ENCODE results near the gene RPS6KA5. TPM values are rescaled to one million over a fixed set of nuclear protein-coding genes. Genes with fewer than 3 reads are reported as not detected.

RPS6KA5 gene
- total RNA-seq, 4 donors from 2014 or later: 5.8 to 18.4 (median 9.8) TPM

DNA sequence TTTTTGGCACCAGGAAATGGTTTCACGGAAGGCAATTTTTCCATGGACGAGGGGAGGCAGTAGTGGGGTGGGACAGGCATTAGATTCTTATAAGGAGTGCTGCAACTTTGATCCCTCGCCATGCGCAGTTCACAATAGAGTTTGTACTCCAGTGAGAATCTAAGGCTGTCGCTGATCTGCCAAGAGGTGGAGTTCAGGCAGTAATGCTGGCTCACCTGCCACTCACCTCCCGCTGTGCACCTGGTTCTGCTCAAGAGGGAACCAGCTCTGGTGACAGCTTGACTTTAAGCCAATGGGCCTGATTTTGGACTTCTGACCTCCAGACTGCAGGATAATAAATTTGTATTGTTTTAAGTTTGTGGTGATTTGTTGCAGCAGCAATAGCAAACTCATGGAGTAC is 163.4 kb downstream of the RPS6KA5 start:
- Histone ChIP-seq H3K4me1 (no peaks in the 10 kb centered on the region), H3K9me3 (no peaks in the 10 kb centered on the region), H3K36me3 (peaks cover 0 to 21% of the 10 kb centered on the region in 2 donors), H3K27me3 (no peaks in the 10 kb centered on the region), H3K4me3 (no peak overlapping the region), H3K27ac (no peak overlapping the region)
- in situ Hi-C loops (cut with MboI; ENCODE audit: low sequenced_read_pairs in 4 of 4) (no loop called here), intact Hi-C loops (cut with DNase I; ENCODE audit: low total_unique reads) (no loop called here)
- DNase-seq (no peak), ATAC-seq (no peak)
- no peak for TF ChIP-seq POLR2A (IDR thresholded peaks at IDR 0.05)
- TF ChIP-seq, protein P1, sequence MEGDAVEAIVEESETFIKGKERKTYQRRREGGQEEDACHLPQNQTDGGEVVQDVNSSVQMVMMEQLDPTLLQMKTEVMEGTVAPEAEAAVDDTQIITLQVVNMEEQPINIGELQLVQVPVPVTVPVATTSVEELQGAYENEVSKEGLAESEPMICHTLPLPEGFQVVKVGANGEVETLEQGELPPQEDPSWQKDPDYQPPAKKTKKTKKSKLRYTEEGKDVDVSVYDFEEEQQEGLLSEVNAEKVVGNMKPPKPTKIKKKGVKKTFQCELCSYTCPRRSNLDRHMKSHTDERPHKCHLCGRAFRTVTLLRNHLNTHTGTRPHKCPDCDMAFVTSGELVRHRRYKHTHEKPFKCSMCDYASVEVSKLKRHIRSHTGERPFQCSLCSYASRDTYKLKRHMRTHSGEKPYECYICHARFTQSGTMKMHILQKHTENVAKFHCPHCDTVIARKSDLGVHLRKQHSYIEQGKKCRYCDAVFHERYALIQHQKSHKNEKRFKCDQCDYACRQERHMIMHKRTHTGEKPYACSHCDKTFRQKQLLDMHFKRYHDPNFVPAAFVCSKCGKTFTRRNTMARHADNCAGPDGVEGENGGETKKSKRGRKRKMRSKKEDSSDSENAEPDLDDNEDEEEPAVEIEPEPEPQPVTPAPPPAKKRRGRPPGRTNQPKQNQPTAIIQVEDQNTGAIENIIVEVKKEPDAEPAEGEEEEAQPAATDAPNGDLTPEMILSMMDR (IDR thresholded peaks at IDR 0.05 in 4 of 5, conservative IDR thresholded peaks at IDR 0.05 in 1 of 5): no peak

- H3K36me3 ChIP-seq: peaks cover 0 to 21% of the 10 kb centered on the region in 2 donors
- H3K27ac ChIP-seq: no peak overlapping the region
- ATAC-seq (no peak), DNase-seq (no peak)
- H3K4me3 ChIP-seq: no peak overlapping the region
- in situ Hi-C loops (cut with MboI; ENCODE audit: low sequenced_read_pairs in 4 of 4) (no loop called here), intact Hi-C loops (cut with DNase I; ENCODE audit: low total_unique reads) (no loop called here)
- no peaks in the 10 kb centered on the region for H3K9me3 ChIP-seq
- no peaks in the 10 kb centered on the region for H3K27me3 ChIP-seq
- no peak for TF ChIP-seq POLR2A (IDR thresholded peaks at IDR 0.05)
- TF ChIP-seq, protein P1 (IDR thresholded peaks at IDR 0.05 in 4 of 5, conservative IDR thresholded peaks at IDR 0.05 in 1 of 5): no peak
- H3K4me1 ChIP-seq: no peaks in the 10 kb centered on the region
These were observed 166.2 kb downstream of the RPS6KA5 start for GRCh38 chr14:90894241-90894640.

DNA sequence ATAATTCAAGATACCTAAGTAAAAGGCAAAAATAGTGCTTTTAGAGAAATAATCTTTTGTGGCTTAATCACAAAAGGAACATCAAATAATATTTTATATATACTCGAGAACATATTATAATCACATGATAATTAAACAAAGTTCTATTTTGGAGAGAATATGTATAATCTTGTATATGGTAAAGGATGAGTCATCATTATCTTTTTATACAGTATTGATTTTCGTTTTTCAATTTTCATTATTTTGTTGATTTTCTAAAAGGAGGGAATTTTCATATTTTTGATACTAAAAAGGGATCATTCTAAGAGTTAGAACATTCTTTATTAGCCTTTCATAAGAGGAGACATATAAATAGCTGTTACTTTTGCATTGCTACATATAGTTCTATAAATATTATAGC is 166.9 kb downstream of the RPS6KA5 start:
- ATAC-seq (no peak), DNase-seq (no peak)
- Histone ChIP-seq H3K9me3 (no peaks in the 10 kb centered on the region), H3K27ac (no peak overlapping the region), H3K36me3 (peaks cover 0 to 16% of the 10 kb centered on the region in 2 donors), H3K4me1 (no peaks in the 10 kb centered on the region), H3K27me3 (no peaks in the 10 kb centered on the region), H3K4me3 (no peak overlapping the region)
- in situ Hi-C loops (cut with MboI; ENCODE audit: low sequenced_read_pairs in 4 of 4): no loop called here
- TF ChIP-seq, protein P1 (IDR thresholded peaks at IDR 0.05 in 4 of 5, conservative IDR thresholded peaks at IDR 0.05 in 1 of 5): no peak
- TF ChIP-seq POLR2A (IDR thresholded peaks at IDR 0.05): no peak
- intact Hi-C loops (cut with DNase I; ENCODE audit: low total_unique reads): no loop called here

DNA sequence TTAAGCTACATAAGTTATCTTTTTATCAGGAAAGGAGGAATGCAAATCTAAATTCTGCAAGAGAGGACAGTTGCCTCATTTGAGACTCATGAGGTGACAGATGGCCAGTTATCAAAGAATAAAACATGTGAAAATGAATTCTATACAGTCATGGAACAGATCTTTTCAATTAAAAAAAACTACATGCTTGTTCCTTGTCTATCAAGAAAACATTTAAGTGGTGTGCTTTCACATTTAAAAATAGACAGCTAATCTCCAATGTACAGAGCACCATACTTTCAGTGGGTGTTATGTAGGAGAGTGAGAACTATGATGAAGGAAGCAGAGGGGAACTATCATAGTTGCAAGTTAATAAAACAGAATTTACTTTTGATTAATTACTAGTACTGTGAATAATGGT is 167.5 kb downstream of the RPS6KA5 start:
- Histone ChIP-seq H3K4me1 (no peaks in the 10 kb centered on the region), H3K36me3 (peaks cover 0 to 11% of the 10 kb centered on the region in 2 donors), H3K4me3 (no peak overlapping the region), H3K27ac (no peak overlapping the region), H3K9me3 (no peaks in the 10 kb centered on the region), H3K27me3 (no peaks in the 10 kb centered on the region)
- intact Hi-C loops (cut with DNase I; ENCODE audit: low total_unique reads): no loop called here
- in situ Hi-C loops (cut with MboI; ENCODE audit: low sequenced_read_pairs in 4 of 4): no loop called here
- DNase-seq (no peak), ATAC-seq (no peak)
- TF ChIP-seq POLR2A (IDR thresholded peaks at IDR 0.05): no peak
- TF ChIP-seq, protein P1 (IDR thresholded peaks at IDR 0.05 in 4 of 5, conservative IDR thresholded peaks at IDR 0.05 in 1 of 5): no peak

DNA sequence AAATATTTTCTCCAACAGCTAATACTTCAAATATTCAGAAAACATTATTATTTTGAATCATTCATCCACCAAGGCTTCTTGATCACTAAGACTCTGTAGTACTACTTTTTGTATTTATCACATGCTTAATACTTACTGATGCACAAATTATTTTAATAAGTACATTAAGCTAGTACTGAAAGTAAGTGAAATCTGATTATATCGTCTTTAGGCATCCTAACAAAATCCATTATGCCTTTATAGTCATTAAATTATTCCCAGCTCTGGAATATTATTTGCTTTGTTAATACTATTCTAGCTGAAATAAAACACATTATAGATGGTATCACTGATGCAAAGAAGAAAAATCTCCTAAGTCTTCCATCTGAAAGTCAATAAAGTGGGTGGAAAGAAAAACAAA is 169.1 kb downstream of the RPS6KA5 start:
- intact Hi-C loops (cut with DNase I; ENCODE audit: low total_unique reads): no loop called here
- Histone ChIP-seq H3K9me3 (no peaks in the 10 kb centered on the region), H3K4me3 (no peak overlapping the region), H3K4me1 (no peaks in the 10 kb centered on the region), H3K27me3 (no peaks in the 10 kb centered on the region), H3K36me3 (peaks cover under 1 to 5% of the 10 kb centered on the region in 2 donors), H3K27ac (no peak overlapping the region)
- in situ Hi-C loops (cut with MboI; ENCODE audit: low sequenced_read_pairs in 4 of 4): no loop called here
- DNase-seq (no peak), ATAC-seq (no peak)
- TF ChIP-seq POLR2A (IDR thresholded peaks at IDR 0.05): no peak
- TF ChIP-seq, protein P1 (IDR thresholded peaks at IDR 0.05 in 4 of 5, conservative IDR thresholded peaks at IDR 0.05 in 1 of 5): no peak

All from gastrocnemius medialis (tissue), 4 donors.